Stimulated activated CD8-positive, alpha-beta memory T cell treated with anti-CD3 and anti-CD28 coated beads, Interleukin-15, amount 100 ng/mL, for 24 hours (primary cell): Measurements from ENCODE around the gene CCDC92.
"Not testable (repeated sequence)": the region's sequence is repeated elsewhere in the genome, so short reads cannot be mapped to it uniquely, and the experiment has no call there.

Experiments
- DNase-seq: peaks from one replicate; pipeline ENCODE4 v3.0.0-alpha.2; 2020; ENCODE audit warnings: low read depth

CCDC92 gene

DNA sequence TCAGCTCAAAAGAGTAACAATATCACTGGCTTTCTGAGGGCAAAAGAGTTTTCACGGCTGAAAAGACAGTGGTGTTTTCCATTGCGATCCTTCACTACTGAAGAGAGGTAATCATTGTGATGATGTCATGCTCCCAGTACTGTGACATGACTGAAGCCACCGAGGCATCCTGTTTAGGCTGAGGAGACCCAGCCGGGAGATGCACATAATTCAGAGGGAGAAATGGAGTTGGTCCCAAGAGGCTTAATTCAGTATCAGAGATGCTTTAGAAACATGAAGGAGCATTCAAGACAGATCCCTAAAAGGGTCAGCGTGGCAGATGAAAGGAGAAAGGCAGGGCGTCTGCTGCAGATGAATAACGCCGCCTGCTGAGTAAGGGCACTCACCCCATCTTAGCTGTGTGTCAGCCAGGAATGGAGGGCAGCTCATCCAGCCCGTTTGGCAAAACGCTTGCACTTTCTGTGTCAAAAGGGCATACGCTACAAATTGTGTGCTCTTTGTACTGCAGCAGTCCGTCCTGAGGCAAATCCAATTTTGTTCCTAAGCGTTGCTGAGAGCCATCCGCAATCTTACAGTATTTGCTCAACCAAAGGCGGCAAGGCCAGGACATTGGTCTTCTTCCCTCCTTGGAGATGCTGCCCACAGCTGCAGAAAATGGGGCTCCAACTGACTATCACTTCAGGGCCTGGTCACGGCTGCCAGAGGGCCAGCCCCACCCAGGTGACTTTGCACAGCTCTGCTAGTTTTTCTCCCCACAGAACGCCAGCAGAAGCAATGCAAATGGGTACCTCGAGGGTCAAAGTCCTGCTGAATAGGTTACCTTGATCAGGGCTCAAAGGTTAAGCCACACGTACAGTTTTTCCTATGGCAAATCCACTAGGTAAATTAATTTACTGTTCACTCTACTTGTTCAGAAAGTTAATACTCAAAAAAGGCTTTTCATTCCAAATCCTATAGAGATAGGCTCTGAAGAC is 23.5 kb downstream of the CCDC92 start:
- DNase-seq = no peak

DNA sequence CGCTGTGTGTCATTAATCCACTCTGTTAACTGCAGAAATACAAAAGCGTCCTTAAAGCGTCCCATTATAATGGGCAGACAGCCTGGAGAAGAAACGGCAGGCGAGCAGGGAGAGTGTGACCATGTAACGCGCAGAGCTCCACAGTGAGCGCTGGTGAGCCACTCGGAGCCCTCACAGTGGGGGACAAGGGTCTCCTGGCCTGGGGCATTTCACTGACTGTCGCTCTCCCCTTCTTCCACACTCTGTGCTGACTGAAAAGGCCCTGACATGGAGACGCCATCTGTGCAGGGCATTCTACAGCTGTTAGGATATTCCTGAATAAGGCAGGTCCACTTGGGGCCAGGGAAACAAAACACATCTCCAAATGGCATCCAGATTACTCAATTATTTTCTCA is 24.2 kb downstream of the CCDC92 start:
- no peak for DNase-seq

DNA sequence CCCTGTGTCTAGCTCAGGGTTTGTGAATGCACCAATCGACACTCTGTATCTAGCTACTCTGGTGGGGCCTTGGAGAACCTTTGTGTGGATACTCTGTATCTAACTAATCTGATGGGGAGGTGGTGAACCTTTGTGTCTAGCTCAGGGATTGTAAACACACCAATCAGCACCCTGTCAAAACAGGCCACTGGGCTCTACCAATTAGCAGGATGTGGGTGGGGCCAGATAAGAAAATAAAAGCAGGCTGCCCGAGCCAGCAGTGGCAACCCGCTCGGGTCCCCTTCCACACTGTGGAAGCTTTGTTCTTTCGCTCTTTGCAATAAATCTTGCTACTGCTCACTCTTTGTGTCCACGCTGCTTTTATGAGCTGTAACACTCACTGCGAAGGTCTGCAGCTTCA is 25.1 kb downstream of the CCDC92 start:
- not testable (repeated sequence) for DNase-seq

DNA sequence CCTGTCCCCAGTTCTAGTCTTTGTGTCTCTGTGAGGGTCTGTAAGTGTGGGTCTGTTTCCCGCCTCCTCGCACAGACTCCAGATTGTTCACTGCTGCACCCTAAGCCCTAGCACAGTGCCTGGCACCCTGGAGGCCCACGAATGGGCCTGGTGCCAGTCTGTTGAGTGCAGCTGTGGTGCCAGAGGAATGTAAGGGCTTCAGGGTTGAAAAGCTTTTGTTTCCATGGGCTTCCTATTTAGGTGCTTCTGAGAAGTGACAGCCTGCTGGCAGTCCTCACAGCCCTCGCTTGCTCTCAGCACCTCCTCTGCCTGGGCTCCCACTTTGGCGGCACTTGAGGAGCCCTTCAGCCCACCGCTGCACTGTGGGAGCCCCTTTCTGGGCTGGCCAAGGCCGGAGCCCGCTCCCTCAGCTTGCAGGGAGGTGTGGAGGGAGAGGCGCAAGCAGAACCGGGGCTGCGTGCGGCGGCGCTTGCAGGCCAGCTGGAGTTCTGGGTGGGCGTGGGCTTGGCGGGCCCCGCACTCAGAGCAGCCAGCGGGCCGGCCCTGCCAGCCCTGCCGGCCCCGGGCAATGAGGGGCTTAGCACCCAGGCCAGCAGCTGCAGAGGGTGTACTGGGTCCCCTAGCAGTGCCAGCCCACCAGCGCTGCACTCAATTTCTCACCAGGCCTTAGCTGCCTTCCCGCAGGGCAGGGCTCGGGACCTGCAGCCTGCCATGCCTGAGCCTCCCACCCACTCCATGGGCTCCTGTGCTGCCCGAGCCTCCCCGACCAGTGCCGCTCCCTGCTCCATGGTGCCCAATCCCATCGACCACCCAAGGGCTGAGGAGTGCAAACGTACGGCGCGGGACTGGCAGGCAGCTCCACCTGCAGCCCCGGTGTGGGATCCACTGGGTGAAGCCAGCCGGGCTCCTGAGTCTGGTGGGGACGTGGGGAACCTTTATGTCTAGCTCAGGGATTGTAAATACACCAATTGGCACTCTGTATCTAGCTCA is 25.8 kb downstream of the CCDC92 start:
- not testable (repeated sequence) for DNase-seq

DNA sequence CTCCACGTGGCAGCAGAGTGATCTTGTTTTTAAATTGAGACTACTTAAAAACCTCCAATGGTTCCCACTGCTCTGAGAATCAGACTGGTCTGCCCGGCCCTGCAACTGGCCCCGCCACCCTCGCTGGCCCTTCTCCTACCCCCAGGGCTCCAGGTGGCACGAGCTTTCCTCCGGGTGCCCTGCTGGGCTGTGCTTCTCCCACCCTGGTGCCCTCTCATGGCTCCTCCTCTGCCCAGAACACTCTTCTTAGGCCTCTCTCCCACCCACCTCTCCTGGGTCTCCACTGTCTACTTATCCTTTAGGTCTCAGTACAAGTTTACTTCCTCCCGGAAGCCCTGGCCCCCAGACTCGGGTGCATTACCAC is 26.5 kb downstream of the CCDC92 start:
- no peak for DNase-seq

DNA sequence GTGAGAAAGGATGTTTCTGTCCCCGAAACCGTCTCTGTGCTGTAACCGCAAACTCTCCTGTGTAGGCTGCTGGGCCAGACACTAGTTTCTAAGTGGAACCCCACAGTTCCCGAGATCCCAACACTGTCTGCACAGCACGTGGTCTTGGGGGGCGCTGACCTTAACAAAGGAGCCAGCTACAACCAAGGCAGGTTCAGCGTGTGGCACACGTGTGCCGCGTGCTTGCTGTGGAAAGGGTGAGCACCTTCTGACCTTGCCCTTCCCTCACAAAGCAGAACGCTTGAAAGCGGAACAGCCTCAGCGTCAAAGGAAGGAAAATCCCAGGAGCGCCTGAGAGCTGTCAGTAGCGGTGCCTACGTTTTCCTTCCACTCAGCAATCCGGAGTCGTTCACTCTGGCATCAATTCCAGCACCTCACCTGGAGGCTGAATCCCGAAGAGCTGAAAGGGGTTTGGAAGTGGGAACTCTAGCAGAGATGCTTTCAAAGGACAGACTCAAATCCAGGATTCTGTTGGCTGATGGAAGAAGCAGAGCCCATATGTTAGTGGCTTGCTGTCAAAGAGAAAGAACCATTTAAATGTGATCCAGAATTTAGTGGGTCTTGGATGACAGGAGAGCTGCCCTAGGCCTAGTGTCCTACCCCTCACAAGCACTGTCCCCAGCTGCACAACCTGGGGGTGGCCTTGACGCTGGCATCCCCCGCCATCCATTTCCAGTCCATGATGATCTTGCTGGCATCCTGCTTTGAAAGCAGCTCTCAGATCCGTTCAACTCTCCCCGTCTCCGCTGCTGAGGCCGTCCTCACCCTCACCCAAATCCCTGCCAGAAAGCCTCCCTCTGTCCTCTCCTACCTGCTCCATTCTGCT is 27.1 kb downstream of the CCDC92 start:
- no peak for DNase-seq

DNA sequence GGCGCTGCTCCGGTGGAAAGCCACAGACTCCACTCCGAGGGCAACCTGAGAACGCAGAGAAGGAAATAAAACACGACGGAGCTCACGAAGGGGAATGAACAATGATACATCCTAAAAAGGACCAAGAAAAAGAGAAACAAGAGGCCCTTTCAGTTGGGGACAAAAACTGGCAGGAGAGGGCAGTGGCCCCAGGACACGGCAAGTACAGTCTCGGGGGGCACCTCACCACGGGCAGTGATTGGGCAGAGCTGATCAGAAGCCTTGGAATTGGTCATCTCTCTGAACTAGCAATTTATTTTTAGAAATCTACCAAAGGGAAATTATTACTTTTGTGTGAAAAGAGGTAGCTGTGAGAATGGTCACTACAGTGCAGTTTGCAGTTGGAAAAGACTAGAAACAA is 27.9 kb downstream of the CCDC92 start:
- no peak for DNase-seq

DNA sequence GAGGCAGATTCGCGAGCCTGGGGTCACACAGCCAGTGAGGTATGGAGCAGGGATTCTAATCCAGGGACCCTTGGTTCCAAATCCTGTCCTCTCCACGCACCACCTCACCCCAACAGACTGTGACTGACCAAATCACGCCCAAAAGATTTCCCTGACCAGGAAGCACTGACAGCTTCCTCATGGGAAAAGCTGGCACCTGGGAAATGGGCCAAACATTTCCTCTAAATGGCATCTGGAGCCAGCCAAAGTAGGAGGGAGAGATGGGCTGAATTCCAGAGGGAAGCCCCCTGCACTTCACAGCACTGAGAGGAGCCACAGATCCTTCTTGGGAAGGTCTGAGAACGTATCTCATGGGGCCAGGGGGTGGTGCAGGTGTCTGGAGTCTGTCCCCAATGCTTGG is 28.8 kb downstream of the CCDC92 start:
- no peak for DNase-seq

DNA sequence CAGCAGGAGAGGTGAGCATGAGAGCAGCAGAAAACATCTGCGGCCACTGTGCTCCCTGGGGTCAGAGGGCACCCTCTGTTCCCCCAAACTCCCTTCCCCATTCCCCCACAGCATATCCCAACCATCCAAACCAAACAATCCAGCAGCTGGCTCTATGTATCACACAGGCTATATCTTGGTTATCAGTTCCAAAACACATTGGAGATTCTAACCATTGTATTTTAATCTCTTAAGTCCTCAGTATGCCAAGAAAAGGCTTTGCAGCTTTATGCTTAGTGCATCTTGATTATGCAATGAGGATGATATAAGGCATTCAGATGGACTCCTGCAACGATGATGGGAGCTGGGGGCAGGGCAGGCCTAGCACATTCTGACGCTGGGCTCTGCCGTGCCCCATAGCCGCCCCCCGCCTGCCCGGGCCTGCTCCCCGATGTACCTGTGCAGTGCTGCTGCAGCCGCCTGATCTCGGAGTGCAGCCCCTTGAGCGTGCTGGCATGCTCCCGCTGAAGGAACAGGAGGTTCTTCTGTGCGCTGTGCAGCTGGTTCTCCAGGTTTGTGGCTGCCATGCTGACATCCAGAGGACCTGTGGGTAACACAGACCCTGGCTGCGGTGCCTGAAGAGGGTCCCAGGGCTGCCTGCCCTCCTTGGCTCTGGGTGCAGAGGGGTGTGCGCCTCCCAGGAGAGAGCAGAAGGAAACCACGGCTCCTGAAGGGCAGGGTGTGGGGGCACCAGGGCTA is 29.6 kb downstream of the CCDC92 start:
- no peak for DNase-seq

DNA sequence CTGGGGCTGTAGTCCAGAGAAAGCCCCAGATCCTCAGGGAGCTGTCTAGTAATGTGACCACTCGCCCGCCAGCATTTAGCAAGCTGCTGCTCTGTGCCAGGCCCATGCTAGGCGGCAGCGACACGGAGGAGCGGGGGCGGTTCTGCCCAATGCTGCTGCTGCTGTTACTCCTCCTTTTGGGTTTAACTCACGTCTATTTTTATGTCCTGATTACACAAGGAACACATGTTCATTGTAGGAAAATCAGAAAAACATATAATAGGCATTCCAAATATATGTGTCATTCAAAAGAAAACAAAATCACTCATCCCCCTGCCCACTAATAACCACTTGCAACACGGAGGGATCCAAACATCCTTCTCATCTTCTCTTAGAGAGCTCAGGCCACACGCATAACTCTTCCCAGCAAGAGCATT is 30.4 kb downstream of the CCDC92 start:
- DNase-seq = no peak

DNA sequence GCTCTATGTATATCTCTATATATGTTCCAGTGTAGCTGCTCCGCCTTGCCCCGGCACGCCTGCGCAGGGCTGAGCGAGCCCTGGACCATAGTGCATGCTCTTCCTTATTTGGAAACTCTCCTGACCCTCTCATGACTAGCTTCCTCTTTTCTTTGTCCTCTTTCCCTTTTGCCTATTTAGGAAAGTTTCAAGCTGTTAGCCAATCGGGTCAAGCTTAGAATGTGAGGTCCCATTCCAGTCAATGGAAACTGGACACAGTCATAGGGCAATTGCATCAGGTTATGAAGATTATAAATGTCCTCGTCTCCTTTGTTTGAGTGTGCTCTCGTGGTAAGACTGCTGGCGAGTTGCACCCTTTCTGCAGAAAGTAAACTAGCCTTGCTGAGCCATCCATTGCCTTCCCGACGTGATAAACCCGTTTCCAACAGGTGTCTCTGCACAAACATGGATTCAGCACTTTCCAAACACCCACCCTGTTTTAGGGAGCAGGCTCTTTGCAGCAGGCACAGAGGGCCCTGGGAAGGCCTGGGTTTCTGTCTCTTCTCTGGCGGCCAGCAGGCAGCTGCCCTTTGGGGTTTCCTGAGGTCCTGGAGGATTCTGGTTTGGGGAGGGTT is 30.9 kb downstream of the CCDC92 start:
- no peak for DNase-seq

DNA sequence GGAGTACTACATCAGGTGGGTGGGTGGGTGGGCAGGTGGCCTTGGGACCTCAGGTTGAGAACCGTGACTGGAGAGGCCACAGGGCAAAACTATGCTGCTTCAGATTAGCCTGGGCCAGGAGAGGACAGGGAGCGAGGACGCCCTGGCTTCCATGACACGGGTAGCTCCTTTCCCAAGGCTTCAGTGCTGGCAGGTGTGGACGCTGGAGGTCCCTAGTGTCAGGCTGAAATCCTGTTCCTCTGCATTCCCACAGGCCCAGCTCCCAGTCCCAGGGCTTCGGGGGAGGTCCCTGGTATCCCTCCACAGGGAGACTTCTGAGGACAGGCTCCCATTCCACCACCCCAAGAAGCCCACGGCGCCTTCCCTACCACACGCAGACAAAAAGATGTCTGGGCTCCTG is 31.6 kb downstream of the CCDC92 start:
- DNase-seq = no peak

DNA sequence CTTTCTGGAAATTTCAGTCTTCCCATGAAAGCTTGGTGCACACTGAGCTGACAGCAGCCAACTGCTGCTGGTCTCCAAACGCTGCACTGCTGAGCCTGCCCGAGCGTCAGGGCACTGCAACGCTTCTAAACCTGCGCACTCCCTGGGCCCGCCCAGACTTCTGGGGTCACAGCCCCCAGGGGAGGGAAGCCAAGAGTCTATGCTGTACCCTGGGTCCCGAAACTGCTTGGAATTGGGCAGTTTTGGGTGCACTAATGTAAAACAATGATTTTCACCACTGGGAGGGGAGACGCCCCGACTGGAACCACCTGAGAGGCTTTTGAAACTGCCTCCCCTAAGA is 32.0 kb downstream of the CCDC92 start:
- DNase-seq = no peak

DNA sequence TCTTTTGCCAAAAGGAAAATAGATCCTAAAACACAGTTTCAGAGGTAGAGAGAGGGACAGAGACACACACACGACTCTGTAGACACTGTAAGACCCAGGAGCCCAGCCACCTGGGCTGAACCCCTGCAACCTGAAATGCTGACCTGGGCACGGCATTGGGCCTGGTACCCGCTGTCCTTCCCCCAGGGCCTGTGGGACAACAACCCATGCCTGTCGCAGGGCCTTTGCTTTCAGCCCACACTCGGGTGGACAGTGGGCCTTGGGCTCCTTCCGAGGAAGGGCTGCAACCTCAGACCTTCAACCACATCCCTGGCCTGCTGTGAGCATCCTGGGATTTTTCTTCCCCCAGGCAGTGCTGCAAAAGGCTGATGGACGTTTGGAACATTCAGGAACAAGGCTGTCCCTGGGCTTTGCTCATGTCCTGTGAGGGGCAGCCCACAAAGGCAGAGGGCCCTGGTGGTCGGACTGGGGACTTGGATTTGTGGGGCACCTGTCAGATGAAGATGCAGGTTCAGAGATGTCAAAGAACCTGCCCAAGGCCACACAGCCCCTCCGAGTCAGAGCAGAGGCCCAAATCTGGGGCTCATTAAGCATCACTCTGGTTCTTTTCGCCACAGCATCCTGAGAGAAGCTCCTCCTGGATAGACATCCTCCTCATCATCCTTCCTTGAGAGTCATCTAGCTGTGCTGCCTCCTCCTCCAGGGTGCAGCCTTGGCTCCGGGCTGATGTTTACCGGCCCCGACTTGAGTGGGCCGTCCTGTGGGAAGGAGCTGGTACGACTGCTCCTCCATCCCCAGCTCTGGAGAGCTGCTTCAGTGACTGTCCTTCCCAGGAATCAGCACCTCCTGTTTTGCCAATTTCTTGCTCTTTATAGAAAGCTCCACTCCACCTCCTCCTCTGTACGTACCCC is 32.7 kb downstream of the CCDC92 start:
- no peak for DNase-seq

DNA sequence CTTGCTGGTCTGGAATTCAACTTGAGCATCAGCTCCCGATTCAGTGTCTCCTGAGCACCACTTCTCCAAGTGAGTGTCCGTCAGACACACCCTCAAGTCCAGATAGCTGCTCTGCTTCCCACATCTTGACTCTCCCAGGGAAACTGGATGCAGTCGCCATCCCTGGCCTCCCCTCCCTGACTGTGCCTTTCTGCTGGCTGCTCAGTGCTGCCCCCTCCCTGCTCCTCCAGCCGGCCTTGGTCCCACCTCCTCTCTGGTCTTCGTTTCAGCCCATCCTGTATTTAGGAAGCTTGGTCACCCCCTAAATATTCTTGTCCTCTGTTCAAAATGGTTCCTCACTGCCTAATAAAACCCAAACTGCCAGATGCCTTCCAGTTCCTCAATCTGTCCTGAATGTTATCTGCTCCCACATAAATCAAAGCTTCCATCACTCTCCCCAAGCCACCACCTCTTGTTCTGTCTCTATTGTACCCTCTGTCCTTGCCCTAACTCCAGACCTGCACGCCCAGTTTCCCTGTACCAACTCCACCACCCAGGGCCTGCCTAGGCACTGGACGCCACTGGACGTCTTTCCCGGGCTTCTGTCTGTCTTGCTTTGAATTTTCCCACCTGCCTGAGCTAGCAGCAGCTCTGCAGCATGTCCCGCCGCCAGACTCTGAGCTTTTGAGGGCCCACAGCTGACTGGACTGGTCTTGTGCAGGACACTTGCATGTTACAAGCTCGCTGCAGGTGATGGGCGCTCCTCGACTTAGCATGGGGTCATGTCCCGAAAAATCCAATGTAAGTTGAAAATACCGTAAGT is 33.8 kb downstream of the CCDC92 start:
- no peak for DNase-seq

DNA sequence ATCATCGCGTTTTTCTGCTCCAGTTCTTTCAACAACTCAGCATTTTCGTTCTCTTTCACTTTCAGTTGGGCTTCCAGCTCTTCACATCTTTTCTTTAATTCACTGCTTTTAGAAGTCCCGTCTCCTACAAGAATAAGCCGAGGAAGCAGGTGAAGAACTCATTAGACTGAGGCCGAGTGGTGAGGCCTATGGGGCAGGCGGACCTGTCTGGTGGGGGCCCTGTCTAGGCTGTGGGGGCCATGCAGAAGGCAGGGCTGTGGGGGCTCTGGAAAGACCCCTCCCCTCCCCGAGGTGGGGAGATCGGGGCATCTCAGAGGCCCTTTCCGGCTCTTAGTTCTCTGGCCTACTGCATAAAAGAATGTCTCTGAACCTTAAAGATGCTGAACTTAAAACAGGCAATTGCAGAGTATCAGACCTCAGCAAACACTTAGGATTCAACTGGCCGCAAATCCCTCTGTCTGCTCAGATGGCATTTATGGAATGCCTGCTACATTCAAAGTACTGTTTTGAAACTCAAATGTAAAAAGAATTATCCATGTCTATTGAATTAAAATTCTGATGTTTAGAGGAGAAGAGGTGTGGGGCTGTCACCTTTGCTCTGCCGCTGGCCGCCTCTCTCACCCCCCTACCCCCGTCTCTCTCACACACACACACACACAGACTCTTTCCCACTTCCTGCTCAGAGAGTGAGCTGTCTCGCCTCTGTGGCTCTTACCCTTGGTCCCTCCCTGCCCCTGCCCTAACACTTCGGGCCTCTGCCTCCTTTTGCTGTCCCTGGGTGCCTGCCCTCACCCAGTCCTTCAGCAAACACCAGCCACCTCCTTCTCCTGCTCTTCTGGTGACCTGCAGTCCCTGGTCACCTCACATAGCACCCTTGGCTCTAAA is 34.7 kb downstream of the CCDC92 start:
- DNase-seq = no peak

DNA sequence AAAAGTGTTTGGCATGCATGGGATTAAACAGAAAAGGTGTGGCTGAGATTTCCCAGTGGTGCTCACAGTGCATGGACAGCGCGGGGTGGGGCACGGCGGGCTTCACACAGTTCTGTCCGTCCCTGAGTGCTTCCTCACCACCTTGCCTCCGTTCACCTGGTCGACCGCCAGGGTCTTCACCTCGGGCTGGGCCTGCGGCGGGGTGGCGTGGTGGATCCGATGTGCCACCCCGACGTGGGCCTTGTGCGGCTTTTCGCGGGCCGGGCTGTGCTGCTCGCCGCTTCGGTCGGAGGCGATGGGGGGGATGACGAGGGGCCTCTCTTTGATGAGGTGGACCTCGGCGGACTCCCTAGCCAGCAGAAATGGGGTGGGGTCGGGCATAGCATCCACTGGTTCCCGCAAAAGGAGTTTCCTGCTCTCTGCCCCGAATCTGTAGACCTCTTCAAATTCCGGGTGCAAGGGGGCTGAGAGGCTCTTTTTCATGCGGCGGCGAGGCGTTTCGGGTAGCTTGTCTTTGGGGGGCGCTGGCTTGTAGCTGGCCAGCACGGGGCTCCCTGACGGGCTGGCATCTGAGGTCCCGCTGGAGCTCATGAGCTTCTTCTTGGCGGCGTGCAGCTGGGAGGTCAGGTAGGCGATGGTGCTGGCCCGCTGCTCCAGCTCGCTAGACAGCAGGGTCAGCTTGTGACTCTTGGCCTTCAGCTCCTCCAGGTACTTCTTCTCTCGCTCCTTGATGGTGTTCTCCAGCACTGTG is 35.5 kb downstream of the CCDC92 start:
- no peak for DNase-seq
